ENCODE measurements around the gene OR10P1.

DNA sequence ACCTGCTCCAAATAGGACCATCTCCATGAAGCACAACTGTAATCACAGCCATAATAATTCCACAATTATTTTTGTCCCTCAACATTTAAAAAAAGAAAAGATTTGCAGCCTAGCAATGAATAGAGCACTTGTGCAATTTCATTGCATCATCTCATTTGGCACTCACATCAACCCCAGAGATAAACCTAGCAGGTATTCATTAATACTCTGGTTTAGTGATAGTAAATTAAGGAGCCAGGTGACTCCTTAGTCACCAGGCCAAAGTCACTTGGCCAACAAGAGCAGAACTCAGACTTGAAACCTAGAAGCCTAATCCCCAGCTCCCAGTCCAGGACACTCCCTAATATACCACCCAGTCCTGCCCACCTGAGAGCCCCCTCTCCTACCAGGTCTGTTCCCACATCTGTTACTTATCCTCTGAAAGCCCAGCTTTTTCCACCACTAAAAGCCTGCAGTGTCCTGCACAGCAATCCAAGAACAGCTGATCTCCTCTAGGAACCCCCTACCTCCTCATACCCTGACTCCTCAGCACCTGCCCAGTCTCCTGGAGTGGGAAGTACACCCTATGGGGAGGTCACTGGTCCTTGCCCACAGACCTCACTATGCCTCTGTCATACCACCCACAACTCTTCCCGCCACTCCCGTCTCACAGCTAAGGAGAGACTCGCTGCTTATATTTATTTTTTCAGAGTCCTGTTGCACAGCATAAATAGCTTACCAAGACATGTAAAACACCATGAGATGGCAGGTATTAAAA is 22.1 kb downstream of the OR10P1 start:
- no peak for TF ChIP-seq CTCF (conservative IDR thresholded peaks at IDR 0.05; ENCODE audit: low read depth, low read length)
- no peak for TF ChIP-seq EZH2 (IDR thresholded peaks at IDR 0.05; ENCODE audit: low read length, unreplicated experiment)
- TF ChIP-seq EZH2phosphoT487 (IDR thresholded peaks at IDR 0.05; ENCODE audit: borderline replicate concordance, low read length): no peak
